ENCODE measurements around the gene OSBPL9. TPM values are rescaled to one million over a fixed set of nuclear protein-coding genes. Genes with fewer than 3 reads are reported as not detected.

OSBPL9 gene
- total and polyA plus RNA-seq, 2 donors (not counting 1 experiment from before 2014, with no cell fraction given), result 23.1 to 59.6 TPM

DNA sequence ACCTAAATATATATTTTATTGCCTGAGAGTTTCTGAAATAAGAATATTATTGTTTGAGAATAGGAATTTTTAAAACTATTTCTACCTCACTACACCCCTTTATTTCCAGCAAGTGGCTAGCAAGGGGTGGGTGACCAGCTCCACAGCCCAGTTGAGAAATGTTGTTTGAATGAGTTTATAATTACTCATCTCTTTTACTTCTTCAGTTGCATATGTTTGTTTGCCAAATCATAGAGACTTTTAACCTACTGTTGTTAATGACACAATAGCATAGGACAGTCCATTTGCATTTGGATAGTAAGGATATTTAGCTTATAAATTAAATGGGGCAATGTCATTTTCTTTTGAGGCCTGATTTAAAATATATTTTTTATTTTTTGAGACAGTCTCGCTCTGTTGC is 133.8 kb downstream of the OSBPL9 start:
- Mint-ChIP-seq H3K4me1 (no peaks in the 10 kb centered on the region), H3K9me3 (ENCODE audit: insufficient read depth) (peaks cover 2% of the 10 kb centered on the region), H3K4me3 (no peak overlapping the region), H3K27ac (no peak overlapping the region), H3K27me3 (no peaks in the 10 kb centered on the region)
- Histone ChIP-seq H3K27me3 (replicated peaks in 1 of 4; ENCODE audit: control extremely low read depth in 1 of 4, control insufficient read depth in 3 of 4, insufficient read depth in 4 of 4, low read length in 3 of 4) (no peaks in the 10 kb centered on the region), H3K9me3 (ENCODE audit: control extremely low read depth in 1 of 3, control insufficient read depth in 2 of 3, insufficient read depth in 1 of 3, low read length in 2 of 3) (no peaks in the 10 kb centered on the region), H3K4me3 (ENCODE audit: control extremely low read depth in 1 of 5, extremely low read depth in 1 of 5, insufficient read depth in 1 of 5, low read depth in 2 of 5, low read length in 4 of 5) (no peak overlapping the region), H3K79me2 (ENCODE audit: control insufficient read depth, insufficient read depth, low read length) (no peaks in the 10 kb centered on the region), H3K4me2 (replicated peaks; ENCODE audit: low read depth, low read length, poor library complexity, severe bottlenecking) (no peak overlapping the region), H3K27ac (ENCODE audit: low read length in 2 of 2) (no peak overlapping the region), H3K4me1 (ENCODE audit: control insufficient read depth in 2 of 2, insufficient read depth in 2 of 2, low read length in 2 of 2) (no peaks in the 10 kb centered on the region), H4K20me1 (ENCODE audit: control insufficient read depth, insufficient read depth, low read length, poor library complexity, severe bottlenecking) (no peaks in the 10 kb centered on the region), H2AFZ (ENCODE audit: insufficient read depth, low read depth, low read length, poor library complexity, severe bottlenecking) (no peak overlapping the region), H3K9ac (ENCODE audit: low read length) (no peak overlapping the region), H3K36me3 (replicated peaks in 1 of 2; ENCODE audit: control extremely low read depth in 1 of 2, control insufficient read depth in 1 of 2, extremely low read depth in 1 of 2, insufficient read depth in 2 of 2, low read length in 1 of 2) (peaks cover 14 to 43% of the 10 kb centered on the region in 2 experiments)
- ChIA-PET POLR2A (no interaction called here), CTCF (interaction anchor here (1.6 kb wide), 1 partner anchor 19 kb away, joined by 9 read pairs; no protein-coding TSS in a partner anchor)
- no peak for DNase-seq
- ATAC-seq (ENCODE audit: low read depth), result no peak
- intact Hi-C loops (cut with micrococcal nuclease), result no loop called here
- 100% methylated on average over 1 of the region's 1 CpG for WGBS (ENCODE audit: insufficient coverage)
- TF ChIP-seq EZH2 (IDR thresholded peaks at IDR 0.05; ENCODE audit: borderline replicate concordance, insufficient read depth, low read depth, low read length, poor library complexity, severe bottlenecking), result no peak
- TF ChIP-seq, protein P1, sequence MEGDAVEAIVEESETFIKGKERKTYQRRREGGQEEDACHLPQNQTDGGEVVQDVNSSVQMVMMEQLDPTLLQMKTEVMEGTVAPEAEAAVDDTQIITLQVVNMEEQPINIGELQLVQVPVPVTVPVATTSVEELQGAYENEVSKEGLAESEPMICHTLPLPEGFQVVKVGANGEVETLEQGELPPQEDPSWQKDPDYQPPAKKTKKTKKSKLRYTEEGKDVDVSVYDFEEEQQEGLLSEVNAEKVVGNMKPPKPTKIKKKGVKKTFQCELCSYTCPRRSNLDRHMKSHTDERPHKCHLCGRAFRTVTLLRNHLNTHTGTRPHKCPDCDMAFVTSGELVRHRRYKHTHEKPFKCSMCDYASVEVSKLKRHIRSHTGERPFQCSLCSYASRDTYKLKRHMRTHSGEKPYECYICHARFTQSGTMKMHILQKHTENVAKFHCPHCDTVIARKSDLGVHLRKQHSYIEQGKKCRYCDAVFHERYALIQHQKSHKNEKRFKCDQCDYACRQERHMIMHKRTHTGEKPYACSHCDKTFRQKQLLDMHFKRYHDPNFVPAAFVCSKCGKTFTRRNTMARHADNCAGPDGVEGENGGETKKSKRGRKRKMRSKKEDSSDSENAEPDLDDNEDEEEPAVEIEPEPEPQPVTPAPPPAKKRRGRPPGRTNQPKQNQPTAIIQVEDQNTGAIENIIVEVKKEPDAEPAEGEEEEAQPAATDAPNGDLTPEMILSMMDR (IDR thresholded peaks at IDR 0.05), result no peak

DNA sequence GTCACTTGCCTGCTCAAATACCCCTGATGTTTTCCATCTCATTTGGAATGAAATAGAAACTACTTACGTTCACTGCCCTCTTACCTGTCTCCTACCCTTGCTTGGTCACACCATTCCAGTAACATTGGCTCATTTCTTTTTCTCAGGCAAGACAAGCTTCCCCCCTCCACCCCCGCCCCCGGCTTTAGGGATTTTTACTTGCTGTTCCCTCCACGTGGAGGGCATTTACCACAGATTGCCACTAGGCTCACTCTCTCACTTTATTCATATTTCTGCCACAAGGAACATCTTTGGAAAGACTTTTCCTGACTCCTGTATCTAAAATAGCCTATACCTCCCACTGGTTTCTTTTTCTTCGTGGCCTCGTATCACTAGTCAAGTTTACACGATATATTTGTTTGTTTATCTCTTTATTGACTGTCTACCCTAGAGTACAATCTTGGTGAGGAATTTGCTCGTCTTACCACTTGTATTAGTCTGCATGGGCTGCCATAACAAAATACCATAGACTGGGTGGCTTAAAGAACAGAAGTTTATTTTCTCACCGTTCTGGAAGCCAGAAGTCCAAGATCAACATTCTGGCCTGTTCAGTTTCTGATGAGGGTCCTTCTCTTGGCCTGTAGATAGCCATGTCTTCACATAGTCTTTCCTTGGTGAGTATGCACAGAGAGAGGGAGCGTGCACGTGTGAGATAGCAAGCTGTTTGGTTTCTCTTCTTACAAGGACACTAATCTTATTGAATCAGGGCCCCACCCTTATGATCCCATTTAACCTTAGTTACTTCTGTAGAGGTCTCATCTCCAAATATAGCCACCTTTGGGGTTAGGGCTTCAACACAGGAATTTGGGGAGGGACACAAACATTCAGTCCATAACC is 135.4 kb downstream of the OSBPL9 start:
- no peaks in the 10 kb centered on the region for H4K20me1 ChIP-seq (ENCODE audit: control insufficient read depth, insufficient read depth, low read length, poor library complexity, severe bottlenecking)
- H3K27me3 Mint-ChIP-seq, result no peaks in the 10 kb centered on the region
- intact Hi-C loops (cut with micrococcal nuclease), result no loop called here
- ChIA-PET CTCF (interaction anchor here (1.6 kb wide), 1 partner anchor 17 kb away, joined by 9 read pairs; no protein-coding TSS in a partner anchor), POLR2A (no interaction called here)
- no peak overlapping the region for H3K4me2 ChIP-seq (replicated peaks; ENCODE audit: low read depth, low read length, poor library complexity, severe bottlenecking)
- no peaks in the 10 kb centered on the region for H3K4me1 Mint-ChIP-seq
- H3K4me1 ChIP-seq (ENCODE audit: control insufficient read depth in 2 of 2, insufficient read depth in 2 of 2, low read length in 2 of 2), result no peaks in the 10 kb centered on the region
- H3K27me3 ChIP-seq (replicated peaks in 1 of 4; ENCODE audit: control extremely low read depth in 1 of 4, control insufficient read depth in 3 of 4, insufficient read depth in 4 of 4, low read length in 3 of 4), result no peaks in the 10 kb centered on the region
- 95% methylated on average over 5 of the region's 11 CpGs for WGBS (ENCODE audit: insufficient coverage)
- no peak overlapping the region for H3K9ac ChIP-seq (ENCODE audit: low read length)
- peaks cover 2% of the 10 kb centered on the region for H3K9me3 Mint-ChIP-seq (ENCODE audit: insufficient read depth)
- DNase-seq (no peak), ATAC-seq (ENCODE audit: low read depth) (no peak)
- H3K36me3 ChIP-seq (replicated peaks in 1 of 2; ENCODE audit: control extremely low read depth in 1 of 2, control insufficient read depth in 1 of 2, extremely low read depth in 1 of 2, insufficient read depth in 2 of 2, low read length in 1 of 2), result peaks cover 18 to 38% of the 10 kb centered on the region in 2 experiments
- no peak overlapping the region for H2AFZ ChIP-seq (ENCODE audit: insufficient read depth, low read depth, low read length, poor library complexity, severe bottlenecking)
- H3K79me2 ChIP-seq (ENCODE audit: control insufficient read depth, insufficient read depth, low read length), result no peaks in the 10 kb centered on the region
- H3K4me3 ChIP-seq (ENCODE audit: control extremely low read depth in 1 of 5, extremely low read depth in 1 of 5, insufficient read depth in 1 of 5, low read depth in 2 of 5, low read length in 4 of 5), result no peak overlapping the region
- no peak overlapping the region for H3K4me3 Mint-ChIP-seq
- no peak overlapping the region for H3K27ac Mint-ChIP-seq
- no peak overlapping the region for H3K27ac ChIP-seq (ENCODE audit: low read length in 2 of 2)
- H3K9me3 ChIP-seq (ENCODE audit: control extremely low read depth in 1 of 3, control insufficient read depth in 2 of 3, insufficient read depth in 1 of 3, low read length in 2 of 3), result no peaks in the 10 kb centered on the region
- no peak for TF ChIP-seq EZH2 (IDR thresholded peaks at IDR 0.05; ENCODE audit: borderline replicate concordance, insufficient read depth, low read depth, low read length, poor library complexity, severe bottlenecking)
- TF ChIP-seq, protein P1 (IDR thresholded peaks at IDR 0.05), result no peak

Data from B cell (primary cell).